Measurements from ENCODE around the gene JPT2.
"Not testable (repeated sequence)": the region's sequence is repeated elsewhere in the genome, so short reads cannot be mapped to it uniquely, and the experiment has no call there.

JPT2 gene

DNA sequence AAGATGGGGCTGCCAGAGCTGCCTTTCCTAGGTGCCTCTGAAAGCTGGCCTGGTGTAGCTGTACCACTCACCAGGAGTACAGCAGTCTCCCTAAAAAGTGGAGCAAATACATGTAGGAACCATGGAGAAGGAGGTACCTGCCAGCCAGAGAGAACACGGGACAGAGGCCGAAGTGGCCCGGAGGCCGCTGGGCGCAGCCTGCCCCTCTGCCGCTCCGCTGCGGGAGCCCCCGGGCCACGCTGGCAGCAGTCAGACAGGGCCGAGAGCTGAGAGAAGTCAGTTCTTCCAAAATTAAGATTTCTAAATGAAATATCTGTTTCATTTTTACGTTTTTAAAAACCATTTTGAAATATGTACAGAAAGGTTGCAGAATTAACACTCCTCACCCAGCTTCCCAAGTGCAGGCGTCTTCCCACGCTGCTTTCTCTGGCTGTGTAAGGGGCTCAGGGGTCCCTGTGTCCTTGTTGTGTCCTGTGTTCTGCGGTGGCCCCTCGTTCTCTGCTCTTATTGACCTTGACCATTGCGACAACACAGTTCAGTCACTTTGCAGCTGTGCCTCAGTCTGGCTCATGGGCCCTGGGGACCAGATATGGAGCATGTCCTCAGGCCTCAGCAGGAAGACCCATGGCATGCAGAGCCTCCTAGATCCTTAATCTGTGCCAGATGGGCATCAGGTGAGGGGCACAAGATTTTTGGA, 32.9 kb downstream of the JPT2 start:
- DNase-seq = no peak

DNA sequence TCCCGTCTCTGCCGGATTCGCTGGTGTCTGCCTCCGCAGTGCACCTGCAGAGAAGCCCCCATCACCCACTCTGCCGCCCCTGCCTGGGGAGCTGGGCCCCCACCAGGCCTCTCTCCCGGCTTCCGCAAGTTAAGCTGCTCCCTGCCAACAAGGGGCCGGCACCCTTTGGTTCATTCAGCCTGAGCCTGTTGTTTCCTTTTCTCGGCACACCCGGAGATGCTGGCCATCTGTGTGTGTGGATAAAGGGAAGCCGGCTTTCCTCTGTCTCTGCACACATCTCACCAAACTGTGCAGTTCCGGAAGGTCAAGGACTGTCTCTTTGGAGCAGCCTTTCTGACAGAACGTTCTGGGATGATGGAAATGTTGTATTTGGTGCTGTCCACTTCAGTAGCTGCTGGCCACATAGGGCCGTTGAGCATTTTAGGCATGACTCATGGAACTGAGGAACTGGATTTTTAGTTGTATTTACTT, 34.7 kb downstream of the JPT2 start:
- no peak for DNase-seq

GRCh38 chr16:1713331-1713730, 35.3 kb downstream of the JPT2 start:
- no peak for DNase-seq

GRCh38 chr16:1713933-1714332, 35.9 kb downstream of the JPT2 start:
- no peak for DNase-seq

DNA sequence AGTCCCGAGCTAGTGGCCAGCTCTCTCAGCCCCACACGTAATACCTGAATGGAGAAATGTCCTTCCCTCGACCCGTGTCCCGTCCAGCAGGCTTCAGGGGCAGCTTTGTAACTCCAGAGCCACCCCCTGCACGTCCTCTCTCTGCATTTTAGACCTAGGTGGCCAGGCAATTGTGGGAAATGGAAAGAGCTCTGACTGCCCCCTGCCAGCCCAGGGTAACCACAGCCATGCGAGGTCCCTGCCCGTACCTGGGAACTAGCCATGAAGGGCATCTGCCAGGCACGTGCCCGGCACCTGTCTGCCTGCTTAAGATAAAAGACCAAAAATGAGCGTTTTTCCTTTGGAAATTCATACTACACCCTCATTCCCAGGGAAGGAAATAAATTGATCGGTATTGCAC, 37.1 kb downstream of the JPT2 start:
- no peak for DNase-seq

DNA sequence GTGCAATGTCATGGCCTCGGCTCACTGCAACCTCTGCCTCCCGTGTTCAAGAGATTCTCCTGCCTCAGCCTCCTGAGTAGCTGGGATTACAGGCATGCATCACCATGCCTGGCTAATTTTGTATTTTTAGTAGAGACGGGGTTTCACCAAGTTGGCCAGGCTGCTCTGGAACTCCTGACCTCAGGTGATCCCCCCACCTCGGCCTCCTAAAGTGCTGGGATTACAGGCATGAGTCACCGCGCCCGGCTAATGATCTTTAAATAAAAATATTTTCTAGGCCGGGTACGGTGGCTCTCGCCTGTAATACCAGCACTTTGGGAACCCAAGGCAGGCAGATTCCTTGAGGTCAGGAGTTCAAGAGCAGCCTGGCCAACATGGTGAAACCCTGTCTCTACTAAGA, 40.2 kb downstream of the JPT2 start:
- not testable (repeated sequence) for DNase-seq

DNA sequence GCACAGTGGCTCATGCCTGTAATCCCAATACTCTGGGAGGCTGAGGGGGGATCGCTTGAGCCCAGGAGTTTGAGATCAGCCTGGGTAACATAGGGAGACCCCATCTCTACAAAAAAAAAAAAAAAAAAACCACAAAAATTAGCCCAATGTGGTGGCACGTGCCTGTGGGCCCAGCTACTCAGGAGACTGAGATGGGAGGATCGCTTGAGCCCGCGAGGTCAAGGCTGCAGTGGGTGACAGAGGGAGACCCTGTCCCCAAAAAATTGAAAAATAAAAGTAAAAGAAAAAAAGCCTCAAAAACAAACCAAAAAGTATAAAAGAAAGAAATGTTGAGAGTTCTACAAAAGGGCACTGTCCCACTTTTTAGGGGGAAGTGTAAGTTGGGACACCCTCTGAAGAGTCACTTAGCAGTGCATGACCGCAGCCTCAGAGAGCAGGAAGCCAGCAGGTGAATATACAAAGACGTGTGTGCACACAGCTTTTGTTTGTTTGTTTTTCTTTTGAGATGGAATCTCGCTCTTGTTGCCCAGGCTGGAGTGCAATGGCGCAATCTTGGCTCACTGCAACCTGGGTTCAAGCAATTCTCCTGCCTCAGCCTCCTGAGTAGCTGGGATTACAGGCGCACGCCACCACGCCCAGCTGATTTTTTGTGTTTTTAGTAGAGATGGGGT, 41.6 kb downstream of the JPT2 start:
- not testable (repeated sequence) for DNase-seq

GRCh38 chr16:1721372-1721771, 43.3 kb downstream of the JPT2 start:
- DNase-seq = no peak

GRCh38 chr16:1723450-1724147, 45.5 kb downstream of the JPT2 start:
- DNase-seq = peak; percentile 51

GRCh38 chr16:1724491-1724890, 46.4 kb downstream of the JPT2 start:
- DNase-seq = no peak

DNA sequence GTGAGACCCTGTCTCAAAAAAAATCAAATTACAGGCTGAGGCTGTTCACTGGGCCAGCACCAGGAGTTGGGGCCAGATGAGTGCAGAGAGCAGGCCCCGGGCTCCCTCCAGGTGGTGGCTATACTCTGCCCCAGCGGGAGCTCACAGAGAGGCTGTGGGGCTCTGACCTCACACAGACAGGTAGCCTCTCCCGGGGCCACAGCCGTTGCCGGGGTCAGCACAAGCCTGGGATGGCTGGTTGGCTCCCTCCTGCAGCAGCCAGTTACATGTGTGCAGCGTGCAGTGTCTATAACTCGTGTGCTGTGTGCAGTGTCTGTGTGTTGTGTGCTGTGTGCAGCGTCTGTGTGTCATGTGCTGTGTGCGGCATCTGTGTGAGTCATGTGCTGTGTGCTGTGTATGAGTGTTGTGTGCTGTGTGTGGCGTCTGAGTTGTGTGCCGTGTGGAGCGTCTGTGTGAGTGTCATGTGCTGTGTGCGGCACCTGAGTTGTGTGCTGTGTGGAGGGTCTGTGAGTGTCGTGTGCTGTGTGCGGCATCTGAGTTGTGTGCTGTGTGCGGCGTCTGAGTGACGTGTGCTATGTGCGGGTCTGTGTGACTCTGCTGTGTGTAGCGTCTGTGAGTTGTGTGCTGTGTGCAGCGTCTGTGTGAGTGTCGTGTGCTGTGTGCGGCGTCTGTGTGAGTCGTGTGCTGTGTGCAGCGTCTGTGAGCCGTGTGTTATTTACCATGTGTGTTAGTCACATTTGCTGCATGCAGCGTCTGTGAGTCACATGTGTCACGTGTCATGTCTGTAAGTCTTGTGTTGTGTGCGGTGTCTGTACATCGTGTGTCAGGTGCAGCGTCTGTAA, 48.8 kb downstream of the JPT2 start:
- DNase-seq = no peak

DNA sequence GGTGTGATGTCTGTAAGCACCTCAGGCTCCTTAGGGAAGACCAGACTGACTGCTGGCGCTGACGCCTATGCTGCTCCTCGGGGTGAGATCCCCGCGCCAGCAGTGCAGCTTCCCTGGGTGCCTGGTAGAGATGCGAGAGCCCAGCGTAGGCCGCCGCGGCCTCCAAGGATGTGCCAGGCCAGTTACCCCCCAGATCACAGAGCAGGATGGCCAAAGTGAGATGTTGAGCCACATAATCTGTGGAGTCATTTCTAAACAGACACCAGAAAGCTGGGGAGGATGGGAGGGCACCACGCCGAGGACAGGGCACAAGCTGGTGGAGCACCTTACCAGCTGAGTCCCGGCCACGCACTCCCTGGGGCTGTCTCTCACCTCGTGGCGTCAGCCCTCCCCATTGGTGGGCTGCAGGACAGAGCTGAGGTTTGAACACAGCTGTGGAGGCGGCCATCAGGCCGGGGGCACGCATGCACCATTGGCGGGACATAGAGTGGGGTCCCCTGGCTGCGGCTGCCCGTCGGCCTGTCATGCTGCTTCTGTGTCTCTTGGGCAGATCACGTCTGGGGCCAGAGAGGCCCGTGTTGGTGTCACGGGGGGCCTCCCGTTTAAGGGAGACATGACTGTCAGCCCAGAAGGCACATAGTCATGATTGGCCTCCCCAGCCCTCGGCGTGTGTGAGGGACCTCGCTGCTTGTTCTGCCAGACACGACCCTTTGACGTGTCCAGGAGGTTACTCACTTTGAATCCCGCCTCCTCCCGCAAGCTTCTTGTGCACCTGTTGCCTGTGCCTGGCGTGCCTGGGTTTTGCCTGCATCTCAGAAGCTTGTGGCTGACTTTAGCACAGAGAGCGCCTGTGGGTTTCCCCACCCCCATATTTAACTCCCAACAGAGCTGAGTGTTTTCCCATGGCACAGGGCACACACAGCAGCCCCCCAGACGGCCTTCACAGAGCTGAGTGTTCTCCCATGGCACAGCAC, 49.9 kb downstream of the JPT2 start:
- DNase-seq = no peak

- no peak for DNase-seq
Observed at GRCh38 chr16:1729026-1729425, 50.9 kb downstream of the JPT2 start.

DNA sequence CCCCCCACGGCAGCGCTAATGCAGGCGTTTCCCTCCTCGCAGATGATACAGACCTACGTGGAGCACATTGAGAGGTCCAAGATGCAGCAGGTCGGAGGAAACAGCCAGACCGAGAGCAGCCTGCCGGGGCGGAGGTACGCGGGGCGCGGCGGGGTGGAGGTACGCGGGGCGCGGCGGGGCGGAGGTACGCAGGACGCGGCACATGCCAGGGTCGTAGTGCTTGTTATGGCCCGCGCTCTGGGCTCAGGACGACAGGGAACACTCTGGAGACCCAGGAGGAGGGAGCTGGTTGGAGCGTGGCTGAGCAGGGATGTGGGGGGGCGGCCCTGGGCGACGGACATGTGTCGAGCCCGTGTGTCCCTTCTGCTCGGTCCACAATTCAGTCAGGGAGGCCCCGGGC, 51.4 kb downstream of the JPT2 start:
- no peak for DNase-seq

DNA sequence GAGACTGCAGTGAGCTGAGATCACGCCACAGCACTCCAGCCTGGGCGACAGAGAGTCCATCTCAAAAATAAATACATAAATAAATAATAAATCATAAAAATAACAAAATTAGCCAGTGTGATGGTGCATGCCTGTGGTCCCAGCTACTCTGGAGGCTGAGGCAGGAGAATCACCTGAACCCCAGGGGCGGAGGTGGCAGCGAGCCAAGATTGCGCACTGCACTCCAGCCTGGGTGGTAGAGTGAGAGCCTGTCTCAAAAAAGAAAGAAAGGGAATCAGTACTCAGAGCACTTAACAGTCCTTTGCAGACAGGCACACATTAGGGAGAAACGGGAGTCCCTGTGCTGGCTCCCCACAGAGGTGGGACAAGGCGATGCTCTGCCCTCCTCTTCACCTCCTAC, 53.0 kb downstream of the JPT2 start:
- DNase-seq = no peak

GRCh38 chr16:1731603-1732002, 53.5 kb downstream of the JPT2 start:
- no peak for DNase-seq

DNA sequence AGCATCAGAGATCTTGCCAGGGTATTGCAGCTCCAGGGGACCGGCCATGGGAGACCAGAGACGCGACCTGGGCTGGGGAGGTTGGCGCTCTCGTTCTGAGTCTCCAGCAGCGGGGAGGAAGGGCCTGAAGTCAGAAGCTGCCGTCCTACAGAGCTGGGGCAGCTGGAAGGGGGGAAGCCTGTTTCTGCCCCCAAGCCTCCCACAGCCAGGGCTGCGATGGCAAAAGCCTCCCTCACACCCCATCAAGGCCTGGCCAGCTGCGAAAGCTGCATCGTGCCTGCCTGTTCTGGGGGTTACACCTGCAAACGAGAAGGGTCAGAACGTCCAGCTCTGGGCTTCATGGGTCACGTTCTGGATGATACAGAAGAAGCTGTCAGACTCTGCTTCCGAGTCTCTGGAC, 54.0 kb downstream of the JPT2 start:
- no peak for DNase-seq

DNA sequence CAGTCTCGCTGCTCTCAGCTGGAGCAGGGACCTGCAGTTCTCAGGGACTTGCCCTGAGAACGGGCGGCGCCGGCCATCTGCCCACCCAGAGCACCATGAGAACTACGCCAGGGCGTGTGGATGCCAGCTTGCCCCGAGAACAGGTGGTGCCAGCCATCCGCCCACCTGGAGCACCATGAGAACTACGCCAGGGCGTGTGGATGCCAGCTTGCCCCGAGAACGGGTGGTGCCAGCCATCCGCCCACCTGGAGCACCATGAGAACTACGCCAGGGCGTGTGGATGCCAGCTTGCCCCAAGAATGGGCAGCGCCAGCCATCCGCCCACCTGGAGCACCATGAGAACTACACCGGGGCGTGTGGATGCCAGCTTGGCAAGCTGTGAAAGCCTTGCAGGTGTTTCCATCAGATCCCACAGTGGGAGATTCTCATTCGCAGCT, 54.5 kb downstream of the JPT2 start:
- not testable (repeated sequence) for DNase-seq

DNA sequence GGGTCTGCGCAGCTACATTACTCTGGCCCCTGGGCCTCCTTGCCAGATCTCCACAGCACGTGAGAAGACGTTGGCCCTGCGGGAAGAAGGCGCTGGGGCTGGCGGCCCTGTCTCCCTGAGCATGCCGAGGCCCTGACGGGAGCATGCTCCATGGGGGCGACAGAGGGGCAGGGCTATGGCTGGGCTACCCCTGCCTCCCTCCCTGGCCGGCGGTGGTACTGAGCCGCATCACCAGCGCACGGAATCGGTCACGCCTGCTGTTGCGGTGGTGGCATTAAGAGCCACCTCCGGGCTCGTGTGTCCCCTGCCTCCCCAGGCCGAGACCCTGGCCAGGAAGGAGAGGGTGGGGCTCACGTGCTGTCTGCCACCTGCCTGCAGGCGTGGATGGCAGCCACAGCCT, 56.0 kb downstream of the JPT2 start:
- no peak for DNase-seq

GRCh38 chr16:1734816-1735215, 56.7 kb downstream of the JPT2 start:
- DNase-seq = no peak

DNA sequence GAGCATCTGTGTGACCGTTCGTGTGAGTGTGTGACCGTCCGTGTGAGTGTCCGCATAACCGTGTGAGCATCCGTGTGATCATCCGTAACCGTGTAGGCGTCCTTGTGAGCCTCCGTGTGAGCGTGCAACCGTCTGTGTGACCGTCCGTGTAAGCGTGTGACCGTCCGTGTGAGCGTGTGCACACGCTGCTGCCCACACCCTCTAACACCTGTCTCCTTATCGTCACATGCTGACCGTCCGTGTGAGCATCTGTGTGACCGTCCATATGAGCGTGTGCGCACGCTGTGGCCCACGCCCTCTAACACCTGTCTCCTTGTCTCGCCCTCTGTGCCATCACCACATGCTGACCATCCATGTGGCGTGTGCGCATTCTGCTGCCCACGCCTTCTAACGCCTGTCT, 62.2 kb downstream of the JPT2 start:
- DNase-seq = no peak
